K562 (cell line): ENCODE data around the gene RPRD1B. TPM values are rescaled to one million over a fixed set of nuclear protein-coding genes. Genes with fewer than 3 reads are reported as not detected.

Experiments used
- C11orf30 ChIP-seq: fragments of 450-650 bp; IDR thresholded peaks from 2 replicates; pipeline ENCODE4 v1.6.1; 2016; ENCODE audit warnings: low read depth, mild to moderate bottlenecking
- CEBPG ChIP-seq, 3 experiments: fragments of 200-800 bp in 1 of 3; sonication (Bioruptor generic) in 1 of 3; sonication (generic) in 1 of 3; formaldehyde crosslinking in 1 of 3; IDR thresholded peaks in 2 of 3; conservative IDR thresholded peaks in 1 of 3; 2 replicates each; pipeline versions ENCODE4 v1.6.1 to v1.8.0; 2016 to 2022; ENCODE audit warnings: missing compliant biosample characterization in 2 of 3, missing genetic modification characterization in 2 of 3, mild to moderate bottlenecking in 1 of 3, missing genetic modification reagents in 1 of 3
- FUS ChIP-seq: fragments of 200-400 bp; formaldehyde crosslinking; optimal IDR thresholded peaks from 2 replicates; pipeline ENCODE3; 2017; ENCODE audit warnings: low read depth, low read length
- MCM3 ChIP-seq: fragments of 450-650 bp; IDR thresholded peaks from 2 replicates; pipeline ENCODE4 v1.6.1; 2016
- PPARD ChIP-seq: fragments of 250-450 bp; sonication (Bioruptor Pico); IDR thresholded peaks from 2 replicates; pipeline ENCODE4 v1.8.0; 2022; ENCODE audit warnings: inconsistent platforms, mild to moderate bottlenecking, moderate library complexity
- SIN3A ChIP-seq, 2 experiments: fragments of 150-350 bp in 1 of 2; IDR thresholded peaks; 2 replicates each; pipeline ENCODE4 v1.6.1; 2011 to 2016; ENCODE audit warnings: borderline replicate concordance in 2 of 2, low read depth in 2 of 2, low read length in 2 of 2, mild to moderate bottlenecking in 2 of 2, moderate library complexity in 2 of 2; ENCODE audit not compliant: control insufficient read depth in 1 of 2
- SIRT6 ChIP-seq: IDR thresholded peaks from one replicate; pipeline ENCODE4 v1.6.1; 2012; ENCODE audit warnings: low read depth, mild to moderate bottlenecking, control low read depth, inconsistent platforms, low read length, moderate library complexity
- ZNF140 ChIP-seq: fragments of 250-450 bp; sonication (Bioruptor Pico); IDR thresholded peaks from 2 replicates; pipeline ENCODE4 v1.8.0; 2021; ENCODE audit warnings: moderate library complexity, mild to moderate bottlenecking, inconsistent platforms
- ZNF274 ChIP-seq: IDR thresholded peaks from 2 replicates; pipeline ENCODE4 v1.6.1; 2011; ENCODE audit warnings: low read depth, mild to moderate bottlenecking, low read length, moderate library complexity, borderline replicate concordance
- ZNF551 ChIP-seq: fragments of 250-450 bp; sonication (Bioruptor Pico); IDR thresholded peaks from 2 replicates; pipeline ENCODE4 v1.5.0; 2021; ENCODE audit warnings: mild to moderate bottlenecking, moderate library complexity
- polyA plus RNA-seq, 8 experiments: library from polyadenylated mRNA; depleted of rRNA in 4 of 8; stranded (reverse) in 5 of 8; unstranded in 3 of 8; fragments of >200 nt; fragmentation: Nextera tagmentation in 2 of 8; fragmentation: Illumina TruSeq in 1 of 8; extraction: Ambion mirVana in 2 of 8; extraction: Trizol in 1 of 8; gene quantifications; 2 replicates each; pipeline versions ENCODE4 v1.2.1 to v1.2.3, GENCODE V29; 2011 to 2014; ENCODE audit warnings: inconsistent platforms in 1 of 8, missing spikeins in 1 of 8
- total RNA-seq, 7 experiments: library from RNA; depleted of rRNA in 6 of 7; stranded (reverse); fragments of >200 nt in 6 of 7; fragmentation: Illumina TruSeq in 2 of 7; extraction: Trizol in 2 of 7; gene quantifications; 2 replicates each; pipeline versions ENCODE4 v1.2.1 to v1.2.3, GENCODE V29; 2011 to 2021; ENCODE audit warnings: low replicate concordance in 1 of 7
- TF ChIP-seq, protein P1 (sequence below): fragments of 250-450 bp; sonication (Bioruptor Pico); IDR thresholded peaks from 2 replicates; pipeline ENCODE4 v1.9.0; 2021; ENCODE audit warnings: mild to moderate bottlenecking
- TF ChIP-seq, protein P2 (sequence below), 3 experiments: fragments of 200-800 bp in 1 of 3; fragments of 250-450 bp in 1 of 3; fragments of 450-650 bp in 1 of 3; sonication (Bioruptor Pico) in 1 of 3; sonication (Bioruptor generic) in 1 of 3; formaldehyde crosslinking in 1 of 3; IDR thresholded peaks; 2 replicates each; pipeline versions ENCODE4 v1.6.1 to v1.8.0; 2016 to 2022; ENCODE audit warnings: mild to moderate bottlenecking in 2 of 3, missing genetic modification characterization in 2 of 3, missing compliant biosample characterization in 1 of 3, moderate library complexity in 1 of 3
- TF ChIP-seq, protein P3 (sequence below): sonication (generic); formaldehyde crosslinking; IDR thresholded peaks from 2 replicates; pipeline ENCODE4 v1.8.1; 2023; ENCODE audit warnings: mild to moderate bottlenecking, missing genetic modification reagents
- TF ChIP-seq, protein P4 (sequence below): IDR thresholded peaks from 2 replicates; pipeline ENCODE4 v1.6.1; 2011; ENCODE audit warnings: borderline replicate concordance, low read depth, mild to moderate bottlenecking, moderate library complexity, low read length; ENCODE audit not compliant: insufficient read depth, poor library complexity, severe bottlenecking
- TF ChIP-seq, protein P5 (sequence below): fragments of 450-650 bp; IDR thresholded peaks from 2 replicates; pipeline ENCODE4 v1.6.1; 2016; ENCODE audit warnings: borderline replicate concordance

RPRD1B gene
- total and polyA plus RNA-seq, 9 of the 15 experiments (the other 6 are each of a cell fraction or from before 2014, with no cell fraction given): 5.5 to 43.0 (median 24.4) TPM

DNA sequence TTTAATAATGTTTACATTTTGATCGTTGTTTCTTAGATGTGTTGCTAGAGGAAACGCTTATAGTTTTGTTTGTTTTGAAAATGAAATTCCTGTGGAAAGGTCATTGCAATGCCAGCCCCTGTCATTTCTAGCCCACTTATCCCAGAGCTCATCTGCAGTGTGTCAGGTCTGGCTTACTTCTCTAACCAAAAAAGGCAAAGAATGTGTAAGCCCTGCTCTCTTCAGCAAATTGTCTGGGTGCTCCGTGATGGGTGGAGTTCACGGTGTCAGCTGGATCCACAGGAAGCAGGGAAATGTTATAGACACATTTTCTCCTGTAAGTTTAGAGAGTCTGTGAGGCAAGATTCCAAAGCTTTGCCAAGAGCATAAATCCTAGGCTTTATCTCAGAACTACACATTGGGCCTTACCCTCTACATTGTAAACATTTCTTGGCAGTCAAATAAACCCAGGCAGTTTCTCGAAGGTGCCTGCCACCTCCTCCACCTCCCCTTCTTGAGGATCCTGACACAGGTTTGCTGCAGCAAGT is 50.9 kb downstream of the RPRD1B start (continued):
- TF ChIP-seq C11orf30 (no peak), SIRT6 (no peak), FUS (no peak), MCM3 (no peak), ZNF274 (no peak), CEBPG (CRISPR knock-in tag; IDR thresholded peaks at IDR 0.05) (no peak), CEBPG (tag; conservative IDR thresholded peaks at IDR 0.05 in 1 of 2, IDR thresholded peaks at IDR 0.05 in 1 of 2) (0 out of 4 replicates have a peak, but pooled peaks of 1 of the 2 experiments have one; percentile 25), ZNF140 (CRISPR knock-in tag) (no peak), PPARD (CRISPR knock-in tag) (no peak), ZNF551 (CRISPR knock-in tag) (no peak), SIN3A (IDR thresholded peaks at IDR 0.05; ENCODE audit: borderline replicate concordance in 2 of 2, control insufficient read depth in 1 of 2, low read depth in 2 of 2, low read length in 2 of 2) (no peak)
- TF ChIP-seq, protein P1, sequence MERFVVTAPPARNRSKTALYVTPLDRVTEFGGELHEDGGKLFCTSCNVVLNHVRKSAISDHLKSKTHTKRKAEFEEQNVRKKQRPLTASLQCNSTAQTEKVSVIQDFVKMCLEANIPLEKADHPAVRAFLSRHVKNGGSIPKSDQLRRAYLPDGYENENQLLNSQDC (CRISPR knock-in tag): no peak
- TF ChIP-seq, protein P2, sequence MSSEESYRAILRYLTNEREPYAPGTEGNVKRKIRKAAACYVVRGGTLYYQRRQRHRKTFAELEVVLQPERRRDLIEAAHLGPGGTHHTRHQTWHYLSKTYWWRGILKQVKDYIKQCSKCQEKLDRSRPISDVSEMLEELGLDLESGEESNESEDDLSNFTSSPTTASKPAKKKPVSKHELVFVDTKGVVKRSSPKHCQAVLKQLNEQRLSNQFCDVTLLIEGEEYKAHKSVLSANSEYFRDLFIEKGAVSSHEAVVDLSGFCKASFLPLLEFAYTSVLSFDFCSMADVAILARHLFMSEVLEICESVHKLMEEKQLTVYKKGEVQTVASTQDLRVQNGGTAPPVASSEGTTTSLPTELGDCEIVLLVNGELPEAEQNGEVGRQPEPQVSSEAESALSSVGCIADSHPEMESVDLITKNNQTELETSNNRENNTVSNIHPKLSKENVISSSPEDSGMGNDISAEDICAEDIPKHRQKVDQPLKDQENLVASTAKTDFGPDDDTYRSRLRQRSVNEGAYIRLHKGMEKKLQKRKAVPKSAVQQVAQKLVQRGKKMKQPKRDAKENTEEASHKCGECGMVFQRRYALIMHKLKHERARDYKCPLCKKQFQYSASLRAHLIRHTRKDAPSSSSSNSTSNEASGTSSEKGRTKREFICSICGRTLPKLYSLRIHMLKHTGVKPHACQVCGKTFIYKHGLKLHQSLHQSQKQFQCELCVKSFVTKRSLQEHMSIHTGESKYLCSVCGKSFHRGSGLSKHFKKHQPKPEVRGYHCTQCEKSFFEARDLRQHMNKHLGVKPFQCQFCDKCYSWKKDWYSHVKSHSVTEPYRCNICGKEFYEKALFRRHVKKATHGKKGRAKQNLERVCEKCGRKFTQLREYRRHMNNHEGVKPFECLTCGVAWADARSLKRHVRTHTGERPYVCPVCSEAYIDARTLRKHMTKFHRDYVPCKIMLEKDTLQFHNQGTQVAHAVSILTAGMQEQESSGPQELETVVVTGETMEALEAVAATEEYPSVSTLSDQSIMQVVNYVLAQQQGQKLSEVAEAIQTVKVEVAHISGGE (CRISPR knock-in tag; IDR thresholded peaks at IDR 0.05): no peak
- TF ChIP-seq, protein P3, sequence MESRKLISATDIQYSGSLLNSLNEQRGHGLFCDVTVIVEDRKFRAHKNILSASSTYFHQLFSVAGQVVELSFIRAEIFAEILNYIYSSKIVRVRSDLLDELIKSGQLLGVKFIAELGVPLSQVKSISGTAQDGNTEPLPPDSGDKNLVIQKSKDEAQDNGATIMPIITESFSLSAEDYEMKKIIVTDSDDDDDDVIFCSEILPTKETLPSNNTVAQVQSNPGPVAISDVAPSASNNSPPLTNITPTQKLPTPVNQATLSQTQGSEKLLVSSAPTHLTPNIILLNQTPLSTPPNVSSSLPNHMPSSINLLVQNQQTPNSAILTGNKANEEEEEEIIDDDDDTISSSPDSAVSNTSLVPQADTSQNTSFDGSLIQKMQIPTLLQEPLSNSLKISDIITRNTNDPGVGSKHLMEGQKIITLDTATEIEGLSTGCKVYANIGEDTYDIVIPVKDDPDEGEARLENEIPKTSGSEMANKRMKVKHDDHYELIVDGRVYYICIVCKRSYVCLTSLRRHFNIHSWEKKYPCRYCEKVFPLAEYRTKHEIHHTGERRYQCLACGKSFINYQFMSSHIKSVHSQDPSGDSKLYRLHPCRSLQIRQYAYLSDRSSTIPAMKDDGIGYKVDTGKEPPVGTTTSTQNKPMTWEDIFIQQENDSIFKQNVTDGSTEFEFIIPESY: no peak
- TF ChIP-seq, protein P4, sequence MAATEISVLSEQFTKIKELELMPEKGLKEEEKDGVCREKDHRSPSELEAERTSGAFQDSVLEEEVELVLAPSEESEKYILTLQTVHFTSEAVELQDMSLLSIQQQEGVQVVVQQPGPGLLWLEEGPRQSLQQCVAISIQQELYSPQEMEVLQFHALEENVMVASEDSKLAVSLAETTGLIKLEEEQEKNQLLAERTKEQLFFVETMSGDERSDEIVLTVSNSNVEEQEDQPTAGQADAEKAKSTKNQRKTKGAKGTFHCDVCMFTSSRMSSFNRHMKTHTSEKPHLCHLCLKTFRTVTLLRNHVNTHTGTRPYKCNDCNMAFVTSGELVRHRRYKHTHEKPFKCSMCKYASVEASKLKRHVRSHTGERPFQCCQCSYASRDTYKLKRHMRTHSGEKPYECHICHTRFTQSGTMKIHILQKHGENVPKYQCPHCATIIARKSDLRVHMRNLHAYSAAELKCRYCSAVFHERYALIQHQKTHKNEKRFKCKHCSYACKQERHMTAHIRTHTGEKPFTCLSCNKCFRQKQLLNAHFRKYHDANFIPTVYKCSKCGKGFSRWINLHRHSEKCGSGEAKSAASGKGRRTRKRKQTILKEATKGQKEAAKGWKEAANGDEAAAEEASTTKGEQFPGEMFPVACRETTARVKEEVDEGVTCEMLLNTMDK: no peak
- TF ChIP-seq, protein P5, sequence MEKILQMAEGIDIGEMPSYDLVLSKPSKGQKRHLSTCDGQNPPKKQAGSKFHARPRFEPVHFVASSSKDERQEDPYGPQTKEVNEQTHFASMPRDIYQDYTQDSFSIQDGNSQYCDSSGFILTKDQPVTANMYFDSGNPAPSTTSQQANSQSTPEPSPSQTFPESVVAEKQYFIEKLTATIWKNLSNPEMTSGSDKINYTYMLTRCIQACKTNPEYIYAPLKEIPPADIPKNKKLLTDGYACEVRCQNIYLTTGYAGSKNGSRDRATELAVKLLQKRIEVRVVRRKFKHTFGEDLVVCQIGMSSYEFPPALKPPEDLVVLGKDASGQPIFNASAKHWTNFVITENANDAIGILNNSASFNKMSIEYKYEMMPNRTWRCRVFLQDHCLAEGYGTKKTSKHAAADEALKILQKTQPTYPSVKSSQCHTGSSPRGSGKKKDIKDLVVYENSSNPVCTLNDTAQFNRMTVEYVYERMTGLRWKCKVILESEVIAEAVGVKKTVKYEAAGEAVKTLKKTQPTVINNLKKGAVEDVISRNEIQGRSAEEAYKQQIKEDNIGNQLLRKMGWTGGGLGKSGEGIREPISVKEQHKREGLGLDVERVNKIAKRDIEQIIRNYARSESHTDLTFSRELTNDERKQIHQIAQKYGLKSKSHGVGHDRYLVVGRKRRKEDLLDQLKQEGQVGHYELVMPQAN: no peak
